ENCODE data around the gene OXGR1. TPM values are rescaled to one million over a fixed set of nuclear protein-coding genes. Genes with fewer than 3 reads are reported as not detected.
"Not testable (repeated sequence)": the region's sequence is repeated elsewhere in the genome, so short reads cannot be mapped to it uniquely, and the experiment has no call there.

Gene OXGR1
- total RNA-seq, 4 donors from 2014 or later, result 1.2 to 1.3 TPM; not detected in 2

GRCh38 chr13:97026531-97027161, 32.4 kb upstream of the OXGR1 start:
- TF ChIP-seq CTCF (IDR thresholded peaks at IDR 0.05) (no peak), POLR2A (IDR thresholded peaks at IDR 0.05) (no peak)
- no peaks in the 10 kb centered on the region for H3K4me1 ChIP-seq
- no peak for DNase-seq
- H3K27ac ChIP-seq, result no peak overlapping the region
- H3K27me3 ChIP-seq, result no peaks in the 10 kb centered on the region
- H3K9me3 ChIP-seq, result no peaks in the 10 kb centered on the region
- no peak overlapping the region for H3K4me3 ChIP-seq
- no peaks in the 10 kb centered on the region for H3K36me3 ChIP-seq

GRCh38 chr13:97023812-97024211, 29.5 kb upstream of the OXGR1 start:
- H3K9me3 ChIP-seq, H3K4me1 ChIP-seq, H3K4me3 ChIP-seq, H3K36me3 ChIP-seq, H3K27me3 ChIP-seq, DNase-seq, H3K27ac ChIP-seq: not testable (repeated sequence)

- Histone ChIP-seq H3K27me3 (no peaks in the 10 kb centered on the region), H3K27ac (no peak overlapping the region), H3K9me3 (no peaks in the 10 kb centered on the region), H3K4me1 (peaks cover 0 to 6% (median 0%) of the 10 kb centered on the region in 4 donors), H3K4me3 (no peak overlapping the region), H3K36me3 (no peaks in the 10 kb centered on the region)
- DNase-seq, result no peak
- TF ChIP-seq CTCF (IDR thresholded peaks at IDR 0.05) (no peak), POLR2A (IDR thresholded peaks at IDR 0.05) (no peak)
These were observed 28.8 kb upstream of the OXGR1 start for GRCh38 chr13:97023117-97023516.

- TF ChIP-seq CTCF (IDR thresholded peaks at IDR 0.05), result no peak
- no peak for TF ChIP-seq POLR2A (IDR thresholded peaks at IDR 0.05)
- Histone ChIP-seq H3K4me1 (peaks cover 0 to 6% (median 0%) of the 10 kb centered on the region in 4 donors), H3K9me3 (no peaks in the 10 kb centered on the region), H3K27ac (peak overlapping the region in 1 of 4 donors; percentile 16), H3K27me3 (no peaks in the 10 kb centered on the region), H3K36me3 (no peaks in the 10 kb centered on the region), H3K4me3 (no peak overlapping the region)
- DNase-seq, result peak in 1 of 3 donors; percentile 76
These were observed 27.0 kb upstream of the OXGR1 start for GRCh38 chr13:97021241-97021640.

GRCh38 chr13:97020689-97021240, 26.5 kb upstream of the OXGR1 start:
- Histone ChIP-seq H3K36me3 (no peaks in the 10 kb centered on the region), H3K9me3 (no peaks in the 10 kb centered on the region), H3K4me1 (peaks cover 0 to 6% (median 0%) of the 10 kb centered on the region in 4 donors), H3K27ac (no peak overlapping the region), H3K27me3 (no peaks in the 10 kb centered on the region), H3K4me3 (no peak overlapping the region)
- DNase-seq, result no peak
- TF ChIP-seq CTCF (IDR thresholded peaks at IDR 0.05) (no peak), POLR2A (IDR thresholded peaks at IDR 0.05) (no peak)

- Histone ChIP-seq H3K9me3 (no peaks in the 10 kb centered on the region), H3K36me3 (no peaks in the 10 kb centered on the region), H3K4me1 (peaks cover 0 to 6% (median 0%) of the 10 kb centered on the region in 4 donors), H3K27me3 (no peaks in the 10 kb centered on the region), H3K4me3 (no peak overlapping the region), H3K27ac (no peak overlapping the region)
- TF ChIP-seq CTCF (IDR thresholded peaks at IDR 0.05) (no peak), POLR2A (IDR thresholded peaks at IDR 0.05) (no peak)
- no peak for DNase-seq
These were observed 25.9 kb upstream of the OXGR1 start for GRCh38 chr13:97020194-97020593.

Measured in Peyer's patch (tissue), 4 donors.